Retina (tissue), 1 donor: ENCODE results near the gene XCL1.
"Not testable (repeated sequence)": the region's sequence is repeated elsewhere in the genome, so short reads cannot be mapped to it uniquely, and the experiment has no call there.

Experiments
- DNase-seq: peaks from one replicate; pipeline ENCODE4 v3.0.0-alpha.2; 2016

Gene XCL1

DNA sequence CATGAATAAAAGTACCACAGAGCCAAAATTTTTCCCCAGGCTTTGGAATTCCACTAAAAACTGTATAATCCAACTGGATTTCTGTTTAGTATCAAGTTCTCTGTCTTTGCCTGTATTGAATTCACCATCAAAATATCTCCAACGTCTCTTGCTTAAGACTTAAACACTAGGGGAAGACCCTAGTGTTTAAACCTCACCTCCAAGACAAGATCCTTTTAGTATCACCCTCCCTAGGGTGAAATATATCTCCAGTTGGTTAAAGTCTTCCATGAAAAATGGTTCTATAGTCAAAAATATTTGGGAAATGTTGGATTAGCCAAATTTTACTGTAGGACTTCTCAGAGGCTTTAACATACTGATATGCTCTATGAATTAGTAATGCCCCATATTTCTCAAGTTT lies 8.1 kb upstream of the XCL1 start:
- DNase-seq = no peak

DNA sequence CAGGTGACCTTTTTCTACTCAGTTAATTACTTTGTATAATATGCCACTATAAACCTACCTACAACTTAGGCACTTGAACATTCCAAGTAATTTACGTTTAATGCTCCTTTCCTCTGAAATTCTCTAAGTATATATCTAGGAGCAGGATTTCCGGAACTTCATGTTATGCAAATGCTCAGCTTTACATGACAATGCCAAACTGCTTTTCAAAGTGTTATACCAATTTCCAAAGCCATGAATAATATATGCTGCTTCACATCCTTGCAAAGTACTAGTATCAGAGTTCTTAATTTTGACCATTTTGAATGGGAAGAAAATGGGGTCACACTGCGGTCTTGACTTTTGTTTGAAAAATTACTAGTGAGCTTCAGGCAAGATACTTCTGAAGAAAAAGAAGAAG lies 5.8 kb upstream of the XCL1 start:
- no peak for DNase-seq

- DNase-seq = no peak
Measured at GRCh38 chr1:168572633-168573032, 3.8 kb upstream of the XCL1 start.

GRCh38 chr1:168574234-168574633 lies 2.2 kb upstream of the XCL1 start:
- DNase-seq = not testable (repeated sequence)

DNA sequence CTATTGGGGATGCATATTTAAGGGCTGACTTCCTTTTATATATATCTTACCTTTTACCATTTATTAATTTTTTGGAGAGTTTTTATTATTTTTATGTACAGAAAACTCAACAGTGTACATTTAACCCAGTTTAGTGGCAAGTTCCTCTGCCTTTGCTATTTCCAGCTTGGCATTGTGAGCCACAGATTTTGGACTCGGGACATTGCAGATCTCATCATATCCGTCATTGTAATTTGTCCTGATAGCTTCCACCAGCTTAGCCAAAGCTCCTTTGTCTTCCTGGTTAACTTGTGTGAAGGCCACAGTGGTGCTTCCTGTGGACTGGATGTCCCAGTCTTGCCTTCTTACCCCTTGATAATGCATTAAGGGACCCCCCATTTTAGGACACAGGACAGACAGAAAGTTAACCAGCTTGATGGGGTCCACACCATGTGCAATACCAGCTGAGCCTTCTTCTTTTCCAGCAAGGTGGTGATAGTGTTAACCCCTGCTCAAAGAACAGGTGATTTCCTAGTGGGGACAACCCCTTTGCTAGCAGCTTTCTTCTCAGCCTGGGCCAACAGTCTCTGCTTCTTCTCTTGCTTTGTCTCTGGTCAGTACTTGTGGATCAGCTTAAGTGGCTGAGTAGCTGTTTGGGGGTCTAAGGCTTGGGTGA lies 2.3 kb downstream of the XCL1 start:
- DNase-seq = not testable (repeated sequence)

DNA sequence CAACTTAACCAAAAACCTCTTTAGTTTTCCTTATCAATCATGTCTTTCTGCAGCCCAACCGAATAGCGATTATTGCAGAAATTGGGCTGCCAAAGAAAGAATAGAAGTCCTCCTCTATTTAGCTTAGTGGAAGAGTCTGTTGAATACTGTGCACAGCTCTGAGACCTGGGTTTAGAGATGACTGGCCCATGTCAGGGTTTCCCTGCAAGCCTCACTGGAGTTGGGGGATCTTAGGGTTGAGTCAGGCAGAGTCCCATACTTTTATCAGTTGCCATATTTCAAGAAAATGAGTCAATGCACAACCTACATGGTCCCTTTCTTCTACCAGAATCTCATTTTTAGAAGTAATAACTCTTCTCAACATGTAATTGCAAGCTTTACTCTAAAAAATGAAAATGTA lies 3.9 kb downstream of the XCL1 start:
- not testable (repeated sequence) for DNase-seq

- not testable (repeated sequence) for DNase-seq
Measured at GRCh38 chr1:168580991-168581390, 4.6 kb downstream of the XCL1 start.

- no peak for DNase-seq
Measured at GRCh38 chr1:168581817-168582572, 5.6 kb downstream of the XCL1 start.

DNA sequence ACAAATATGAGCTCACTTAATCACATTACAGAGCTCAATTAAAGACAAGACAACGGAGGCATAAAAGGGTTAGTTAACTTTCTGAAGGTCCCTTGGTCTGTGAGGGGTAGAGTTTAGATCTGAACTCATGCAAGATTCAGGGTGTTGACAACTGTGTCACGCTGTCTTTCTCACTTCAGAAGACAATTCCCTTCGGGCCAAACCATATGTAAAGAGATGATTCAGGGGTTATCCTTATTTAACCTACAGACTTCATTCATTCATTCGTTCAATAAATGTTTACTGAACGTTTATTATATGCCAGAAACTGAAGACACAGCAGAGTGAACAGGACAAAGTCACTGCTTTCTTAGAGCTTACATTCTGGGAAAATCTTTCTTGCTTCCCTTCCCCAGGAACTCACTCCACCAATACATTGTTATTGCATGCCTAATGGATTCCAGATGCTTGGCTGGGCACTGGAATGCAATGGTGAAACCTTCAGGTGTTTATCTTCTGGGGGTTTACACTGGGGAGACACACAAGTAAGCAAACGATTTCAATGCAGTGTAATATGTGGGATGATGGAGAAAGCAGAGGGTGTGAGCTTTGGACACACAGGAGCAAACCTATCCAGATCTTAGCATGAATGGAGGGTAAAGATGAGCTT lies 6.4 kb downstream of the XCL1 start:
- no peak for DNase-seq

DNA sequence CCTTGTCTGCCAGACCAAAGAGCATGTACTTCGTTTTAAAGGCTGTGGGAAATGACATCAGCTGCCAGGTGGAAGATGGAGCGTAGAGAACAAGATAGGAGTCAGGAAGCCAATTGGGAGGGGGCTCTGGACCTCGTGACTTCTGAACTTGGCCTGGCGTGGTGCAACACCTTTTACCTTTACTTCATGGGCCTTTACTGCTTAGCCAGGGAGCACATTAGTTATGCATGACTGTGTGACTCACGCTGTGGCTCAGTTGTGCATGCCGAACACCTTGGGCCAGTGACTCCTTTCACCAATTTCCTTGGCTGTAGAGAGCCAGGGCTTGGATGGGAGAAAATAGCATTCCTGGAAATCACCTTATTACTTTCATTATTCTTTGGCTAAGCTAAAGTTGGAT lies 7.2 kb downstream of the XCL1 start:
- no peak for DNase-seq

DNA sequence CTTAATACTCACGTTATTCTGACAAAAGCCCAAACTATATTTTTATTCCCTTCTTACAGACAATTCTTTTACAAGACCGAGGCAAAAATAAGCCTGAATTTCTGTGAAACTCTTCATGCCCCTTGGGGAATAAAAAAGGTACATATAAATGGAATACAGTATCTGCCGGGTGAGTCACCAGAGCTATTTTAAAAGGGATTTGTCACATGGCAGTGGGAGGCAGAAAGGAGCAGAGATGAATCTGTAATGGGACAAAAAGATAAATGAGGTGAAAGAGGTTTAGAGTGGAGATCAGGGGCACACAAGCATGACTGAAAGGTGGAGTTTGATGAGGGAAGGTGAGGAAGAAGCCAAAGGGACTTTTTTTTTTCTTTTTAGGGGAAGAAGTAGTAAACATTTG lies 8.8 kb downstream of the XCL1 start:
- DNase-seq = no peak

DNA sequence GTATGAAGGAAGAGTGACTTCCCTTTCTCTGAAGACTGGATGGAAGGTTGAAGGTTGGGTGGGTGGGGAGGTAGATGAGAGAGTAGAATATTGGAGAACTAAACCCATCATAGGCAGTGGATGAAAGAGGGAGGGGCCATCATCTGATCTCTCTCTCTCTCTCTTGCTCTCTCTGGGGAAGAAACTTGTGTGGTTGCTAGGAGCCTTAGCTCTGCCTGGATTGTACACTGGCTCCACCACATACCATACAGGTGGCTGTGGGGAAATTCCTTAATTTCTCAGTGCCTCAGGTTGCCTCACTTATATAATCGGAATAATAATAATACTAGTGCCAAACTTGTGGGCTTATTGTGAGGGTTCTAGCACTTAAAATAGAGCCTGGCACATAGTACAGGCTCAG lies 9.5 kb downstream of the XCL1 start:
- no peak for DNase-seq

DNA sequence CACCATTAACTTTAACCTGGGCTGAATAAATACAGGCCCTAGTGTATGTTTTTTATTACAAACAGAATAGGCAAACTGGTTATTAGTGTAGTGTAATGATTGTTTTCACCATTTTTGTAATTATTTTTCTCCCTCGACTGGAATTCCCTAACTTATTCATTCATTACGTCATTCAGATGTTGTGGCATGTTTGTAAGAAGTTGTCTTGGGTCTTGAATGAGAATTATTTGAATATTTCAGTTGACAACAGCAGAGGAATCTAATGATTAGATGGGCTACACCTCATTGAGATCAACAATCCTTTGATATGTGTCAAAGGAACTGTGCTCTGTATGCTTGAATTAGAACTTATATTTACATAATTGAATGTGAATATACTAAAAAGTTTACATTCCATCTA lies 12.8 kb downstream of the XCL1 start:
- DNase-seq = no peak

DNA sequence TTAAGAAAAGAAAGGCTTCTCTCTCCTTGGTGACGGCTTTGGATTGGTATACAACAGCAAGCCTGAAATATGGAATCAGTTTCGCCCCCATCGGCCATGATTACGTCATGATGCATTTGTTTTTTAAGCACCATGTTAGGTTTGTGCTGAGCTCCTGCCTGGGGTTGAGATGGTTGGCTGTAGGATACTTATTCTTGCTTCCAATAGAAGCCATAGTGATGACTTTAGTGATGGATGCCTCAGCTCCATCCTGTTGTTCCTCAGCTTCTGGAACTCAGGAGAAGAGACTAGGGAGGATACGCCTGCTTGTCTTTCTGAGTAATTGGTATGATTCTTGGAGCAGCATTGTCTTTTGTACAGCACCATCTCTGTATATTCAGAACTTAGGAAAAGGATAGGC lies 14.7 kb downstream of the XCL1 start:
- DNase-seq = no peak

GRCh38 chr1:168591641-168592250 lies 15.3 kb downstream of the XCL1 start:
- no peak for DNase-seq

DNA sequence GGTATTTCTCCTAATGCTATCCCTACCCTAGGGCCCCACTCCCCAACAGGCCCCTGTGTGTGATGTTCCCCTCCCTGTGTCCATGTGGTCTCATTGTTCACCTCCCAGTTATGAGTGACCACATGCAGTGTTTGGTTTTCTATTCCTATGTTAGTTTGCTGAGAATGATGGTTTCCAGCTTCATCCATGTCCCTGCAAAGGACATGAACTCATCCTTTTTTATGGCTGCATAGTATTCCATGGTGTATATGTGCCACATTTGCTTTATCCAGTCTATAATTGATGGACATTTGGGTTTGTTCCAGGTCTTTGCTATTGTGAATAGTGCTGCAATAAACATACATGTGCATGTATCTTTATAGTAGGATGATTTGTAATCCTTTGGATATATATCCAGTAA lies 19.0 kb downstream of the XCL1 start:
- not testable (repeated sequence) for DNase-seq

GRCh38 chr1:168598125-168598524 lies 21.7 kb downstream of the XCL1 start:
- no peak for DNase-seq

DNA sequence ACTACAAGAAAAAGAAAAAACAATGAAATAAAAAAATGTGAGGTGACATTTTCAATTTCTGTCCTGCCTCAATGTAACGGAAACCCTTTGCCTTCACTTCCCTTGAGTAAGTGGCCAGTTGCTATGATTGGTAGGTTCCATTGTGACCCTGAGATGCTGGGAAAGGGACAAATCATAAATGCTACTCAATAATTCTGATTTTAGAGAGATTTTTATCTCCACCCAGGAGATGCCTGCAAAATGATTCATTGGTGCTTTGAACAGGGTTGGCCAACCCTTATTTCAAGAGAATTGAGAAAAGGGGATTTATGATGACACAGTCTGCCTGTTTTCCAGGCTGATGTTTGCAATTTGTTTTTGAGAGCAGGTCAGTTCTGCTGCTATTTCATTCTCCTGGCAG lies 22.5 kb downstream of the XCL1 start:
- no peak for DNase-seq

- no peak for DNase-seq
Measured at GRCh38 chr1:168599641-168600040, 23.2 kb downstream of the XCL1 start.

DNA sequence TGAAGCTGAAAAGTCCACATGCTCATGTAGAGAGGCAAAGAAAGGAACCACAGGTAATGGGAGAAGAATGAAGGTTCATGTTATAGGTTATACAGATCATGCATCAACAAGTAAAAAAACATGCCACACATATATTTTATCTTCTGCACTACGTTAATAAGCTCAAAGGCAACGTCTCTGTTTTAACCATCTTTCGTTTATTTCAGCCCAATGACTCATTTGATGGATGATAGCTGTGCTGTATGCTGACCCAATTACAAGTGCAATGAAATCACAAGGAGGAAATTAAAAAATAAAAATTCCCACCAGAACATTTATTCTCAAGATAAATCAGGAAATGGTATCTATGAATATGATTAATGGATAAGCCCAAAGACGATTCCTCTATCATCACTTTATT lies 24.6 kb downstream of the XCL1 start:
- no peak for DNase-seq

DNA sequence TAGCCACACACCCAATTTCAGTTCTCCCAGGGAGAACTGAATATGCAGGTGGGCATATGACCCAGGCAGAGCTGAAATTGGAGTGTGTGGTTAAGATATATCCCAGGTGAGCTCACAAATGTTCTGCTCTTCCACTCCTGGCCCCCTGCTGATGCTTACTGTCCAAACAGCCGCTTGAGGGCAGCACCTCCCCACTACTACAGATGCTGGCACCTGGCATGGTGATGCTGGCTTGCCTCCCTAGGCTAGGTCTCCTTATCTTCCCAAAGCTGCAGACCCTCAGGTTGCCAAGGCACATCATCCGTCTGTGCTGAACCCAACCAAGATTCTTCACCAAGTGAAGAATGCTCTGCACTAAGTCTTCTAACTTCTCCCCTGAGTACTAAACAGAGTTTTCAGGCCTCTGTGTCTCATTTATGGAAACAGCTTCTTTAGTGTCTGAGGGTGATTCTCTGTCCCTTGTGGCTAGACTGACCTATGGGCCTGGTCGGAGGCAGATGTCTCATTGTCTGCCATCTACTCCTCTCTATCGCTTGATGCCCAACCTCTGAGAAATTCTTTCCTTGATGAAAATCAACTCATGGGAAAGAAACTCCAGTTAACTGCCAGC lies 27.2 kb downstream of the XCL1 start:
- DNase-seq = peak; percentile 75

DNA sequence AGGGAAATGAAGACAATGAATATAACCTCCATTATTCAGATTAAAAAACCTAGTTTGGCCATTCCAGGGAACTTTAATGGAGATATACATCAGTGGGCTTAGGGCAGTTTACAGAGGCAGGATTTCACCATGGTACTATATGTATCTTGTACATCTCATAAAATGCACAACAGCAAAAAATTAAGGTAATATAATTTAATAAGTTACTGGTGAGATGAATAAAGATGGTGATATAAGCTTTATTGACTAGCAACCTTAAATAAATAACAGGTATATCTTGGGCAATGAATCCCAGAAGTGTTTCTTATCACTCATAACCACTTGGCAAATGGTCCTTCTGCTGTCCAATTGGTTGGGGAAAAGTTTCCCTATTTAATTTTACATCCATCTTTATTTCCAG lies 29.0 kb downstream of the XCL1 start:
- DNase-seq = no peak

DNA sequence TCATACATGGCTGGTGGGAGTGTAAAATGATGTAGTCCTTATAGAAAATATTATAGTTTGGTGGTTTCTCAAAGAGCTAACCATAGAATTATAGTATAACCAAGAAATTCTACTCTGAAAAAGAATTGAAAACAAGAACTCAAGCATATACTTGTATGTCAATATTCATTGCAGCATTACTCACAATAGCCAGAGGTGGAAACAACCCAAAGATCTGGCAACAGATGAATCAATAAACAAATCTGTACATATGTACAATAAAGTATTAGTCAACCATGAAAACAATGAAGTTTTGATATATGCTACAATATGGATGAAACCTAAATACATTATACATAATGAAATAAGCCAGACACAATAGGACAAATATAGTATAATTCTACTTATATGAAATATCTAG lies 29.7 kb downstream of the XCL1 start:
- no peak for DNase-seq
